DND-41 (cell line): ENCODE results near the gene MFSD2A.

Experiments
- ATAC-seq: fragments of 200-7000 bp; cut with Tn5 transposase; 3 replicates; pipeline ENCODE4 v1.9.1; 2021; ENCODE audit warnings: low read depth; ENCODE audit not compliant: insufficient read depth
- DNase-seq: peaks from one replicate; pipeline ENCODE4 v3.0.0-alpha.2; 2020
- H2AFZ ChIP-seq: 2 replicates; pipeline ENCODE4 v1.6.0; 2012; ENCODE audit warnings: low read depth, low read length
- H3K27ac ChIP-seq: 2 replicates; pipeline ENCODE4 v1.5.1; 2012; ENCODE audit warnings: low read length, inconsistent platforms
- H3K27me3 ChIP-seq: fragments of 200-600 bp; sonication (generic); 2 replicates; pipeline ENCODE4 v1.6.0; 2012; ENCODE audit warnings: low read length, mild to moderate bottlenecking, inconsistent platforms; ENCODE audit not compliant: insufficient read depth, poor library complexity
- H3K36me3 ChIP-seq: 2 replicates; pipeline ENCODE4 v1.5.1; 2012; ENCODE audit warnings: low read length, inconsistent platforms; ENCODE audit not compliant: insufficient read depth
- H3K4me1 ChIP-seq: 2 replicates; pipeline ENCODE4 v1.5.1; 2012; ENCODE audit warnings: mild to moderate bottlenecking, low read length; ENCODE audit not compliant: insufficient read depth
- H3K4me2 ChIP-seq: 2 replicates; pipeline ENCODE4 v1.6.0; 2012; ENCODE audit warnings: mild to moderate bottlenecking, moderate library complexity, low read length, inconsistent platforms; ENCODE audit not compliant: insufficient read depth
- H3K4me3 ChIP-seq, 2 experiments: fragments of 200-600 bp in 1 of 2; shearing (Covaris generic) in 1 of 2; 2 replicates each; pipeline ENCODE4 v1.5.1; 2012 to 2016; ENCODE audit warnings: inconsistent platforms in 2 of 2, low read length in 2 of 2, mild to moderate bottlenecking in 2 of 2, low read depth in 1 of 2, moderate library complexity in 1 of 2
- H3K79me2 ChIP-seq: 2 replicates; pipeline ENCODE4 v1.6.0; 2012; ENCODE audit warnings: low read length, inconsistent platforms; ENCODE audit not compliant: insufficient read depth
- H3K9ac ChIP-seq: 2 replicates; pipeline ENCODE4 v1.6.0; 2012; ENCODE audit warnings: low read depth, mild to moderate bottlenecking, inconsistent platforms, low read length, moderate library complexity
- H3K9me3 ChIP-seq: 2 replicates; pipeline ENCODE4 v1.5.1; 2012; ENCODE audit warnings: low read length, moderate library complexity, mild to moderate bottlenecking, inconsistent platforms; ENCODE audit not compliant: insufficient read depth, severe bottlenecking
- H4K20me1 ChIP-seq: 2 replicates; pipeline ENCODE4 v1.6.0; 2012; ENCODE audit warnings: low read length; ENCODE audit not compliant: insufficient read depth
- CTCF ChIP-seq: IDR thresholded peaks from 2 replicates; pipeline ENCODE4 v1.5.1; 2012; ENCODE audit warnings: borderline replicate concordance, low read length, moderate library complexity, mild to moderate bottlenecking; ENCODE audit not compliant: poor library complexity, severe bottlenecking; ENCODE audit errors: extremely low read depth
- EZH2 ChIP-seq: IDR thresholded peaks from 3 replicates; pipeline ENCODE4 v1.6.1; 2012; ENCODE audit warnings: borderline replicate concordance, low read depth, mild to moderate bottlenecking, moderate library complexity, low read length, inconsistent platforms; ENCODE audit not compliant: severe bottlenecking

MFSD2A gene

GRCh38 chr1:39992234-39992633 is 37.3 kb downstream of the MFSD2A start:
- TF ChIP-seq EZH2: no peak
- TF ChIP-seq CTCF: no peak
- DNase-seq (no peak), ATAC-seq (no peak)
- H3K4me1 ChIP-seq: no peaks in the 10 kb centered on the region
- H3K4me3 ChIP-seq: no peak overlapping the region
- no peaks in the 10 kb centered on the region for H3K9me3 ChIP-seq
- H3K4me2 ChIP-seq: no peak overlapping the region
- no peaks in the 10 kb centered on the region for H3K36me3 ChIP-seq
- no peak overlapping the region for H3K9ac ChIP-seq
- no peak overlapping the region for H3K27ac ChIP-seq
- H3K27me3 ChIP-seq: no peaks in the 10 kb centered on the region
- no peak overlapping the region for H2AFZ ChIP-seq
- H4K20me1 ChIP-seq: no peaks in the 10 kb centered on the region
- no peaks in the 10 kb centered on the region for H3K79me2 ChIP-seq

GRCh38 chr1:39992888-39993287 is 37.9 kb downstream of the MFSD2A start:
- TF ChIP-seq CTCF: no peak
- no peak for TF ChIP-seq EZH2
- no peak overlapping the region for H3K4me2 ChIP-seq
- no peak overlapping the region for H3K4me3 ChIP-seq
- no peak for ATAC-seq
- H3K27me3 ChIP-seq: no peaks in the 10 kb centered on the region
- no peaks in the 10 kb centered on the region for H3K4me1 ChIP-seq
- H3K9me3 ChIP-seq: no peaks in the 10 kb centered on the region
- no peak for DNase-seq
- H4K20me1 ChIP-seq: no peaks in the 10 kb centered on the region
- no peaks in the 10 kb centered on the region for H3K79me2 ChIP-seq
- no peak overlapping the region for H2AFZ ChIP-seq
- no peak overlapping the region for H3K27ac ChIP-seq
- H3K36me3 ChIP-seq: no peaks in the 10 kb centered on the region
- H3K9ac ChIP-seq: no peak overlapping the region

DNA sequence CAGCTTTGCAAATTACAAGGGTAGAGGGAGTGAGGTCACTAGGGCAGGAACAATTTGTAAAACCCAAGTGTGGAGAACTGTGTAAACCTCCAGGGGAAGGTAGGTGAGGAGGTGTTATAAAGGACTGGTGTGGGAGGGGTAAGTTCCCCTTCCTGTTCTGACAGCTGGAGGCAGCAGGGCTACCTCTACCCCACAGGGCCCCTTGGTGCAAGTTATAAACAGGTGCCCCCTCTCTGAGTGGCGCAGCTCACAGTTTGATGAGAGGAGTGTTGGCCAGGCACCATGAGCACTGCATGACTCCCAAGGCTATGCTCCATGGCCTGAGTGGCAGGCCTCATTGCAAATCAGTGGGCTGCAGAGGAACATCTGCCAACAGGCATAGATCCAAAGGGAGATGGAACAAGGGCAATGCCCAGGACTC is 41.0 kb downstream of the MFSD2A start:
- no peak overlapping the region for H3K9ac ChIP-seq
- no peak overlapping the region for H2AFZ ChIP-seq
- DNase-seq: no peak
- H3K9me3 ChIP-seq: peaks cover 2% of the 10 kb centered on the region
- ATAC-seq: no peak
- no peak overlapping the region for H3K4me3 ChIP-seq
- H3K36me3 ChIP-seq: no peaks in the 10 kb centered on the region
- TF ChIP-seq EZH2 (no peak), CTCF (no peak)
- no peaks in the 10 kb centered on the region for H3K4me1 ChIP-seq
- H3K4me2 ChIP-seq: no peak overlapping the region
- H3K27me3 ChIP-seq: no peaks in the 10 kb centered on the region
- H3K79me2 ChIP-seq: no peaks in the 10 kb centered on the region
- H3K27ac ChIP-seq: no peak overlapping the region
- no peaks in the 10 kb centered on the region for H4K20me1 ChIP-seq
